H9 (cell line): ENCODE measurements around the gene BLOC1S1. TPM values are rescaled to one million over a fixed set of nuclear protein-coding genes. Genes with fewer than 3 reads are reported as not detected.

Experiments used
- DNase-seq: peaks from one replicate; pipeline ENCODE4 v3.0.0-alpha.2; 2017
- H2AFZ ChIP-seq: one replicate; pipeline ENCODE4 v1.6.1; 2013; ENCODE audit warnings: mild to moderate bottlenecking, low read length, control low read depth, moderate library complexity
- H2AK5ac ChIP-seq: 2 replicates; pipeline ENCODE4 v1.6.1; 2013; ENCODE audit warnings: low read length, control low read depth, mixed read lengths; ENCODE audit not compliant: insufficient read length
- H2BK120ac ChIP-seq: one replicate; pipeline ENCODE4 v1.6.1; 2013; ENCODE audit warnings: low read depth, mild to moderate bottlenecking, low read length, control low read depth, inconsistent platforms; ENCODE audit not compliant: poor library complexity, severe bottlenecking
- H2BK12ac ChIP-seq: 2 replicates; pipeline ENCODE4 v1.6.1; 2013; ENCODE audit warnings: low read length, control low read depth, mixed read lengths, low read depth; ENCODE audit not compliant: insufficient read length
- H2BK15ac ChIP-seq: 2 replicates; pipeline ENCODE4 v1.6.1; 2013; ENCODE audit warnings: low read depth, low read length, control low read depth
- H2BK20ac ChIP-seq: one replicate; pipeline ENCODE4 v1.6.1; 2013; ENCODE audit warnings: low read depth, mild to moderate bottlenecking, low read length, control low read depth, inconsistent platforms; ENCODE audit not compliant: poor library complexity, severe bottlenecking
- H2BK5ac ChIP-seq: 2 replicates; pipeline ENCODE4 v1.6.1; 2013; ENCODE audit warnings: low read length, control low read depth, mixed read lengths; ENCODE audit not compliant: insufficient read length
- H3K14ac ChIP-seq: 2 replicates; pipeline ENCODE4 v1.6.1; 2013; ENCODE audit warnings: low read length, control low read depth; ENCODE audit not compliant: insufficient read depth
- H3K18ac ChIP-seq: 2 replicates; pipeline ENCODE4 v1.6.1; 2013; ENCODE audit warnings: low read depth, mild to moderate bottlenecking, mixed read lengths, low read length, control low read depth; ENCODE audit not compliant: insufficient read length
- H3K23ac ChIP-seq: 2 replicates; pipeline ENCODE4 v1.6.1; 2013; ENCODE audit warnings: low read length, control low read depth, mixed read lengths, low read depth; ENCODE audit not compliant: insufficient read length
- H3K23me2 ChIP-seq: 2 replicates; pipeline ENCODE4 v1.6.1; 2013; ENCODE audit warnings: low read depth, mild to moderate bottlenecking, mixed read lengths, low read length, control low read depth; ENCODE audit not compliant: insufficient read length, poor library complexity, severe bottlenecking
- H3K27ac ChIP-seq: 2 replicates; pipeline ENCODE4 v1.5.1; 2013; ENCODE audit warnings: low read length, control low read depth, mixed read lengths, low read depth; ENCODE audit not compliant: insufficient read length
- H3K27me3 ChIP-seq: 2 replicates; pipeline ENCODE4 v1.6.1; 2013; ENCODE audit warnings: low read length, control low read depth, inconsistent platforms; ENCODE audit not compliant: insufficient read depth
- H3K4ac ChIP-seq: 2 replicates; pipeline ENCODE4 v1.6.1; 2013; ENCODE audit warnings: low read depth, mild to moderate bottlenecking, control low read depth, inconsistent platforms, low read length, moderate library complexity
- H3K4me1 ChIP-seq: 2 replicates; pipeline ENCODE4 v1.6.1; 2013; ENCODE audit warnings: low read length, control low read depth, inconsistent platforms; ENCODE audit not compliant: insufficient read depth
- H3K4me2 ChIP-seq: 2 replicates; pipeline ENCODE4 v1.6.1; 2013; ENCODE audit warnings: low read length, control low read depth, mixed read lengths; ENCODE audit not compliant: insufficient read length, insufficient read depth
- H3K56ac ChIP-seq: 2 replicates; pipeline ENCODE4 v1.6.1; 2013; ENCODE audit warnings: low read depth, mild to moderate bottlenecking, mixed read lengths, low read length, control low read depth; ENCODE audit not compliant: insufficient read length
- H3K79me1 ChIP-seq: 2 replicates; pipeline ENCODE4 v1.6.1; 2013; ENCODE audit warnings: low read depth, mild to moderate bottlenecking, moderate library complexity, low read length, control low read depth, inconsistent platforms; ENCODE audit not compliant: insufficient read depth, poor library complexity, severe bottlenecking
- H3K79me2 ChIP-seq: 2 replicates; pipeline ENCODE4 v1.6.1; 2013; ENCODE audit warnings: low read length, control low read depth, inconsistent platforms; ENCODE audit not compliant: insufficient read depth
- H3K9ac ChIP-seq: 2 replicates; pipeline ENCODE4 v1.6.1; 2013; ENCODE audit warnings: low read length, control low read depth, mixed read lengths; ENCODE audit not compliant: insufficient read length; ENCODE audit errors: extremely low read depth
- H3K9me3 ChIP-seq: one replicate; pipeline ENCODE4 v1.6.1; 2013; ENCODE audit warnings: low read depth, low read length, inconsistent platforms; ENCODE audit not compliant: control insufficient read depth
- H3T11ph ChIP-seq: one replicate; pipeline ENCODE4 v1.6.1; 2013; ENCODE audit warnings: mild to moderate bottlenecking, low read length, control low read depth, inconsistent platforms
- H4K20me1 ChIP-seq: one replicate; pipeline ENCODE4 v1.6.1; 2013; ENCODE audit not compliant: control insufficient read depth, insufficient read length, insufficient read depth
- H4K5ac ChIP-seq: 2 replicates; pipeline ENCODE4 v1.6.1; 2013; ENCODE audit warnings: low read depth, mild to moderate bottlenecking, mixed read lengths, low read length, control low read depth; ENCODE audit not compliant: insufficient read length
- H4K8ac ChIP-seq: replicated peaks from 2 replicates; pipeline ENCODE4 v1.6.1; 2013; ENCODE audit warnings: low read length, control low read depth, mixed read lengths, low read depth; ENCODE audit not compliant: insufficient read length
- H4K91ac ChIP-seq: 2 replicates; pipeline ENCODE4 v1.6.1; 2013; ENCODE audit warnings: low read depth, mild to moderate bottlenecking, moderate library complexity, mixed read lengths, low read length, control low read depth; ENCODE audit not compliant: insufficient read length
- H3K27ac Mint-ChIP-seq, 3 experiments: 2 replicates in 2 of 3; 3 replicates in 1 of 3; pipeline ENCODE4 v1.8.0; 2020 to 2021; ENCODE audit warnings: mixed read lengths in 3 of 3, mild to moderate bottlenecking in 1 of 3, moderate library complexity in 1 of 3
- H3K27me3 Mint-ChIP-seq: 2 replicates; pipeline ENCODE4 v1.8.0; 2021; ENCODE audit warnings: low read depth, mild to moderate bottlenecking, moderate library complexity, mixed read lengths
- H3K36me3 Mint-ChIP-seq, 3 experiments: 2 replicates in 2 of 3; 3 replicates in 1 of 3; pipeline ENCODE4 v1.8.0; 2020 to 2021; ENCODE audit warnings: low read depth in 3 of 3, mixed read lengths in 3 of 3; ENCODE audit not compliant: insufficient read depth in 1 of 3
- H3K4me1 Mint-ChIP-seq, 2 experiments: 2 replicates each; pipeline ENCODE4 v1.8.0; 2020; ENCODE audit warnings: mixed read lengths in 2 of 2
- H3K4me3 Mint-ChIP-seq, 2 experiments: 2 replicates in 1 of 2; 3 replicates in 1 of 2; pipeline ENCODE4 v1.8.0; 2020 to 2021; ENCODE audit warnings: mild to moderate bottlenecking in 2 of 2, mixed read lengths in 2 of 2, moderate library complexity in 1 of 2
- H3K9me3 Mint-ChIP-seq, 2 experiments: 2 replicates in 1 of 2; 3 replicates in 1 of 2; pipeline ENCODE4 v1.8.0; 2020; ENCODE audit warnings: mild to moderate bottlenecking in 2 of 2, mixed read lengths in 2 of 2, moderate library complexity in 1 of 2
- CTCF ChIP-seq: fragments of 200-600 bp; sonication (generic); conservative IDR thresholded peaks from 3 replicates; pipeline ENCODE4 v1.8.0; 2021; ENCODE audit warnings: antibody characterized with exemption, mild to moderate bottlenecking
- WGBS: extraction: QIAGEN DNeasy Blood & Tissue Kit; methylation state at CpG from one replicate; pipeline ENCODE4 v1.1.7; 2013; ENCODE audit warnings: missing lambda C conversion rate, low lambda C conversion rate, mixed read lengths; ENCODE audit not compliant: insufficient read length; ENCODE audit errors: extremely low coverage; 5-methylcytosine and 5-hydroxymethylcytosine counted together
- total RNA-seq: library from RNA; stranded (reverse); gene quantifications from 2 replicates; pipeline ENCODE4 v1.2.1, GENCODE V29; 2021

BLOC1S1 gene
- total RNA-seq, 1 experiment from 2014 or later = 108 TPM

- Histone ChIP-seq H3K4me1 (no peaks in the 10 kb centered on the region), H3K23ac (no peak overlapping the region), H3T11ph (no peak overlapping the region), H3K9me3 (no peaks in the 10 kb centered on the region), H3K9ac (no peak overlapping the region), H4K8ac (no peak overlapping the region), H4K20me1 (peaks cover 2% of the 10 kb centered on the region), H3K27ac (no peak overlapping the region), H2BK120ac (no peak overlapping the region), H3K4me2 (no peak overlapping the region), H3K18ac (no peak overlapping the region), H3K79me2 (no peaks in the 10 kb centered on the region), H2AFZ (no peak overlapping the region), H2AK5ac (no peak overlapping the region), H3K23me2 (peaks cover 9% of the 10 kb centered on the region), H2BK12ac (no peak overlapping the region), H2BK15ac (no peak overlapping the region), H3K4ac (no peak overlapping the region), H3K14ac (no peak overlapping the region), H2BK20ac (no peak overlapping the region), H3K79me1 (no peaks in the 10 kb centered on the region), H2BK5ac (no peak overlapping the region), H4K91ac (no peak overlapping the region), H4K5ac (no peak overlapping the region), H3K27me3 (no peaks in the 10 kb centered on the region), H3K56ac (no peak overlapping the region)
- no peaks in the 10 kb centered on the region for H3K9me3 Mint-ChIP-seq
- TF ChIP-seq CTCF = no peak
- H3K36me3 Mint-ChIP-seq = no peaks in the 10 kb centered on the region; a peak in 1 of 7 replicates
- no peaks in the 10 kb centered on the region; the same call in 1 of the 2 replicates for H3K27me3 Mint-ChIP-seq
- WGBS = no CpG with 5 or more reads among the region's 3 CpGs
- peak overlapping the region in 1 of 2 experiments; percentile 50; a peak in 2 of 5 replicates for H3K4me3 Mint-ChIP-seq
- DNase-seq = no peak
- H3K4me1 Mint-ChIP-seq = peaks cover 21 to 26% of the 10 kb centered on the region in 2 experiments
- H3K27ac Mint-ChIP-seq = peak overlapping the region in 1 of 3 experiments; percentile 67; a peak in 1 of 7 replicates
Measured at GRCh38 chr12:55736076-55736475, 20.2 kb downstream of the BLOC1S1 start.
